GM19467 (cell line): Measurements from ENCODE around the gene RNF151.
"Not testable (repeated sequence)": the region's sequence is repeated elsewhere in the genome, so short reads cannot be mapped to it uniquely, and the experiment has no call there.

ENCODE experiments used
- ATAC-seq: cut with Tn5 transposase; IDR thresholded peaks from one replicate; pipeline ENCODE4 v1.9.1; 2021; ENCODE audit warnings: mild to moderate bottlenecking, moderate library complexity; ENCODE audit not compliant: unreplicated experiment

RNF151 gene

GRCh38 chr16:1938316-1938715, 28.3 kb upstream of the RNF151 start:
- ATAC-seq: no peak

GRCh38 chr16:1938910-1939309, 27.7 kb upstream of the RNF151 start:
- ATAC-seq: no peak

- not testable (repeated sequence) for ATAC-seq
Measured at GRCh38 chr16:1939833-1940232, 26.8 kb upstream of the RNF151 start.

DNA sequence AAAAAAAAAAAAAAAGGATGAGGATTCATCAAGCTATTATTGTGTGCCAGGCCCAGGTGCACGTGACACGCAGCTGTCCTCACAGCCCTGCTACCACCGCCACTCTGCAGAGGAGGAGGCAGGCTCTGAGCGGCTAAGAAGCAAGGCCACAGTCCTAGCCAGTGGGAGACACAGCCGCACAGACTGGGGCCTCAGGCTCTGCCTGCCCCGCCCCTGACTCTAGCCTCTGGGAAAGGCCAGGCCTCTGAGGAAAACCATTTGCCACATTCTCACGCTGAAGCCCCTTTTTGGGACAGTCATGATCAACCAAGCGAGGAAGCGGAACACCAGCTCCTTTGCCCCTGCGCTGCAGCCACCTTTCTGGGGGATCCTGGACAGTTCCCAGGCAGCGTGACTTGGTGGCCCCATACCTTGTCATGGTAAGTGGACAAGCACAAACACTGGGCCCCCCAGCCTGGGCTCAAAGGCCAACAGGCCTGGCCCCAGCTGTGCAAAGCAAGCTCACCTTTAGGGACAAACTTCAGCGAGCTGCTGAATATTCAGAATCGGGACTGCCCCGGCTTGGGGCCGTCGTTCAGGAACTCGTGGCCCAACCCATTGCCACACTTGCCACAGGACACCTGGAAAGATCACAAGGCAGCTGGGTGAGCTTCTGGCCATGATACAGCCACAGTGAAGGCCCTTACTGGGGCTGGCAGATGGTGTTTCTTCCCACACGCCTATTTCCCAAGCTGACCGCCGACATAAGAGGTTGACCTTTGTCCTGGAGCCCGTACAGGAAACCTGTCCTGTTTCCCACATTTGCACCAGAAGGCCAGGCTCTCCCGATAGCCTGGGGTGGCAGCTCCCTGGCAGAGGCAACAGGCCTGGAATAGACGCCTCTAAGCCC, 26.1 kb upstream of the RNF151 start:
- ATAC-seq: no peak

DNA sequence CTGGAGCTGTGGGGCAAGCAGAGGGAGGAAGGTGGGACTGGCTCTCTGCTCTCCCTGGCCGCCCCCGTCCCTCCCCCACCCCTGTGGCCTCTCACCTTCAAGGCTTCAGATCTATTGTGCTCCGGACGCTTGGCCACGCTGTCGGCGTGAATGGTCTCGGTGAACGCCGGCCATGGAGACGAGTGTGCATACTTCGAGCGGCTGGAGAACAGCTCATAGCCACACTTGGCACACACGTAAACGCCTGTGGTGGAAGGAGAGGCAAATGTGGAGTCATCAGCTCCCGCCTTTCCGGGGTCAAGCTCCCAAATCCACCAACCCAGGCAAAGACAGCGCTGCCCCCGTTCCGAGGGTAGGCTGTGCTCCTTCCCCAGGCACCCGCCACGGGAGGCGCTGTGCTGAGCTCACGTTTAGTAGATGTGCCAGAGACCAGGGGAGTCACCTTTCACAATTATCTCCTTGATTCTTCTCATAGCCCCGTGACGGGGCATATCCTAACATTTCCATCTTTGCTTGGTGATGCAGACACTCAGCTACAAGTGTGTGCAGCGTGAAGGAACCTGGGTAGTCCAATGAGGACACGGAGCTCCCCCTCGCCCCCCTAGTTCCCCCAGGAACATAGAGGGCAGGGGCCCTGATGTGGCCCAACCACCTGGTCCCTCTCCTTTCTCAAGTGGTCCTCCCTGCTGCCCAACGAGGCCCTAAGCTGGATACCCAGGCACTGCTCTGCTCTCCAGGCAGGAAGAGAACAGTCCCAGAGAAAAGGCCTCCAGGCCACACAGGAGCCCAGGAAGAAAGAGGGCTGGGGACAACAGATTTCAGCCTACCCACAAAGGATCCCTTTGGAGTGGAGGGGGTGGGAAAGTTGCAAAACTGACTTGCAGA, 25.3 kb upstream of the RNF151 start:
- no peak for ATAC-seq

DNA sequence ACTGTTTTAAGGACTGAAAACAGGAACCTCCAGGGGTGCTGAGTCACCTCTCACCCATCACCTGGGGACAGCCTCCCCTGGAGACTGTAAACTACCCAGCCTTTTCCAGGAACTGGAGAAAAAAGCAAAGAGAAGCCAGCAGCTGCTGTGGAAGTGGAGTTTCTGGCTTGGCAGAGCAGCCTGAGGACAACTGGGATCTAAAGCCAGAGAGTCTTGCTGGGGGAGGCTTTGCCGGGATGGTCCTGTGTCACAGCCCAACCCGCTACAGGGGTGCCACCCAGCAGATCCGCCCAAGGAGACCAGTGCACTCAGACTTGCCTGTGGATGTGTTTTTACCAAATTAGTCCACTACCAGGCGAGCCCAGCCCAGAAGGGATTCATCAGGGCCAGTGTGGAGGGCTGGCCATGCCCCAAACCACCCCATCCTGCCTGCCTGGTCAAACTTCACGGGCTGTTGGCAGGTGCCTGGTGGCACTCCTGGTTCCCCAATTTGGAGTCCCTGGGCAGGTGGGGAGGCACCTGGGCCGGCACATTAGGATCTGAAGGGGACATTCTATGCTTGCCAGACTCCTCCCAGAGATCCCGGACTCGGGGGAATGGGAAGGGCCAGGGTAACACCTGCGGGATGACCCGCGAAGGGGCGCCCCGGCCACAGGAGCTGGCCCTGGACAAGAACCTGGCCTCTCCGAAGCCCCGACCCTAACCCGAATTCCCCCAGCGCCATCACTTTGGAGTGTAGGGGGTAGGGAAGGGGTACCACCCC, 24.4 kb upstream of the RNF151 start:
- no peak for ATAC-seq

DNA sequence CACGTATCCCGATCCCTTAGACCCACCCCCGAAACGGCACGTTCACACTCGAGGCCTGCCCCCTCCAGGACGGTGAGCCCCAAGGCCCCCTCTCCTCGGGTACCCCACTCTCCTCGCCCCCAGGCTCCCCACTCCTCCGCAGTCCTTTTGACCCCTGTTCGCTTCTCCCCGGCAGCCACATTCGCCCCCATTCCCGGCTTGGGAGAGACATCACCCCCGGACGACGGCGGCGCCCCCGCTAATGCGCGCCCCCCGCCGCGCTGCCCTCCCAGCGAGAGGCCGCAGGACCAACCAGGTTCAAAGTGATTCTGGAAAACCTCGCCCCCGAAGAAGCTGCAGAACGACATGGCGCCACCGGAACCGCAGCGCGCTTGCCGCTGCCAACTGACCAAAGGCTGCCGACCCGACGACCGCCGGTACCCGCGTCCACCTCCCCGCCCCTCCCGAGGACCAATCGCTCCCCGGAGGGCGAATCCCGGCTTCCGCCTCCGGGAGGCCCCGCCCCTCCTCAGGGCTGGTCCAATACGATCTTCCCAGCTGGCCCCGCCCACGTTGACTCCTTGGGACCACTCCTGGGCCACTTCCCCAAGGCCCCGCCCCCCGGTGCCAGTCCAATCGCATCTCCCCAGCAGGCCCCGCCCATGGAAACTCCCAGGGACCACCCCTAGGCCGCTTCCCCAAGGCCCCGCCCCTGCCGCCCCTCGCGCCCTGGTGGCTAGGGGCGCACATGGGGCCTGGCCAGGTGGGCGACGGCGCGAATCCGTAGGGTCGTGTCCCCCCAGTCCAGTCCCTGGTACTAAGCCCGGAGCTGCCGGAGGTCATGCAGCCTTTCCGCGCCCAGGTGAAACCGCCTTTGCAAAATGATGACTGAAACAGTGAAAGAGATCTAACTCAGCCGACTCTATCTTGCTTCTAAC, 23.6 kb upstream of the RNF151 start, which contains the start of gene MSRB1:
MSRB1 (minus strand) TSS at position 390 of the 917 bp plus-strand sequence; CDS start at position 347, 43 bp downstream.
- peak; percentile 80 for ATAC-seq

GRCh38 chr16:1944612-1945199, 21.9 kb upstream of the RNF151 start:
- no peak for ATAC-seq

DNA sequence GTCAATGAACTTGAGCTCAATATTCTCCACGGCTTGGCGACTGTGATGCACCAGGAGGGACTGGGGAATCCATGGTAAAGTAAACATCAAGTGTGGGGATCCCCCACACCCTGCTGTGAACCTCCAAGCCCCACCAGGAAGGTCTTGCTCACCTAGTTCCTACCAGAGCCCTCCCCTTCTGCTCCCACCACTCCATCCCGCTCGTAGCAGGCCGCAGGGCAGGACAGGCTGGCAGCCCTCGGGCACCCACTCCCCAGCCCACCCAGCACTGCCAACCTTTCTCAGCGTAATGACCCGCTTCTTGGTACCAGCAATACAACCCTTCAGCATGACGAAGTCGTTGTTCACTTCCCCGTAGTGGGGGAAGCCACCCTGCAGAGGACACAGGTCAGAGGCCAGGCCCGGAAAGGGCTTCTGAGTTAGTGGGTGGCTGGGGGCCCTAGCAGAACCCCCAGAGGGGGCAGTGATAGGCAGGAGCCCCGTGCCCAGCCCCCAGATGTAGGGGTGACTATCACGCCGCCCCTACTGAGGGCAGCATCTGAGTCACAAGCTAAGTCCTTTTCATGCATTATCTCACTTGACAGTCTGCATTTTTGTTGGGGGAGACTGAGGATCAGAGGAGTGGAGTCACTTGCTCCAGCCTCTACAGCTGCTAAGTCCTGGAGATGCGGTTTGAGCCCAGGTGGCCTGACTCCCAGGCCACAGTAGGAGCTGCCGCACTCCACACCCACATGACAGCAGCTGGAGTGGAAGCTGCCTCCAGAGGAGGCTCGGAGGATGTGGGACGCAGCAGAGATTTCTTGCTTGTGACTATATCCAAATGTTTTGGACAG, 20.9 kb upstream of the RNF151 start:
- no peak for ATAC-seq

DNA sequence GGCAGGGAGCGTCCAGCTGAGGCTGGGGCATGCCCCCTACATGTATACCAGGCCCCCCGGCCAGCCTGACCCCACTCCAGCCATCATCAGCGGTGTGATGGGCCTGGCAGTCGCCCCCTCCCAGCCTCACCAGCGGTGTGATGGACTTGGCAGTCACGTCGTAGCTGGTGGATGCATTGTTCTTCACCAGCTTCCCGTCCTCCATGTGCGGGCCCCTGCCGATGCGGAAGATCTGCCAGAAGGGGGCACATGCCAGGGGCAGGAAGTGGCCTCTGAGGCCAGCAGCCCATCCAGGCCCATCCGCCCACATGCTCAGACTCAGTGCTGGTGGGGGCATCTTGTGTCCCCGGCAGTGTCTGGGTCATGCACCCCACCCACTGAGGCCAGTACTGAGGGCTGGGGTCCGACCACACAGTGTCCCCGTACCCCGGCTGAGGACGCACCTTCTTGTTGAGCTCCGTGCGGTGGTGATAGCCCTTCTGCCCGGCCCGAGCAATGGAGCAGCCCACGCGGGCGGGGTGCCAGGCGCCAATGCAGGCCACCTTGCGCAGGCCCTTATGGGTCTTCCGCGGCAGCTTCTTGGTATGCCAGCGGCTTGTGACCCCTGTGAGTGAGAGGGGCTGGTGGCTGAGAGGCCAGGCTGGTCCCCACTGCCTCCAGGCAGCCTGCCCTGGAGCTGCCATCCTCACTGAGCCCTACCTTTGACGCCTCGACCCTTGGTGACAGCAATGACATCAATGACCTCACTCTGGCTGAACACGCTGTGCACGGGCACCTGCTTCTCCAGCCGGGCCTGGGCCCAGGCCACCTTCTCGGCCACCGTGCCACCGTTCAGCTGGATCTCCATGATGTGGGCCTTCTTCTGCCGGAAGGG, 19.9 kb upstream of the RNF151 start:
- no peak for ATAC-seq

DNA sequence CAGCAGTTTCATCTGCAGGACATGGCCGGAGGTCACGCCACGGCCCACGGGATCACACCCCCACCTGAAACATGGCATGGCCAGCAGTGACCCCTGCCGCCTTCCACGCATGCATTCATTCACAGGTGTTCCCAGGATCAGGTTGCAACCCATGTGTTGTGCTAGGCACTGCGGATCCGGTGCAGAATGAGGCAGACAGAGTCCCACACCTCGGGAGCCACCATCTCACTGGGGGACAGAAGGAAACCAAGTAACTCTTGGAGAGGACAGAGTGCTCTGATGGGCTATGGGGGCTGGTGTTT, 19.3 kb upstream of the RNF151 start:
- no peak for ATAC-seq

DNA sequence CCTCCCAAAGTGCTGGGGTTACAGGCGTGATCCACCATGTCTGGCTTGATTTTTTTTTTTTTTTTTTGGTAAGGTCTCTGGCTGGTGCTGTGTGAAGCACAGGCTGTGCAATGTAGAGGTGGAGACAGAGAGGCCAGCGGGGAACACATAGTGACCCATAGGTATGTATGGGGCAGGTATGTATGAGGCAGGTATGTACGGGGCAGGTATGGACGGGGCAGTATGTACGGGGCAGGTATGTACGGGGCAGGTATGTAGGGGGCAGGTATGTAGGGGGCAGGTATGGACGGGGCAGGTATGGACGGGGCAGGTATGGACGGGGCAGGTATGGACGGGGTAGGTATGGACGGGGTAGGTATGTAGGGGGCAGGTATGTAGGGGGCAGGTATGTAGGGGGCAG, 17.1 kb upstream of the RNF151 start:
- ATAC-seq: no peak

DNA sequence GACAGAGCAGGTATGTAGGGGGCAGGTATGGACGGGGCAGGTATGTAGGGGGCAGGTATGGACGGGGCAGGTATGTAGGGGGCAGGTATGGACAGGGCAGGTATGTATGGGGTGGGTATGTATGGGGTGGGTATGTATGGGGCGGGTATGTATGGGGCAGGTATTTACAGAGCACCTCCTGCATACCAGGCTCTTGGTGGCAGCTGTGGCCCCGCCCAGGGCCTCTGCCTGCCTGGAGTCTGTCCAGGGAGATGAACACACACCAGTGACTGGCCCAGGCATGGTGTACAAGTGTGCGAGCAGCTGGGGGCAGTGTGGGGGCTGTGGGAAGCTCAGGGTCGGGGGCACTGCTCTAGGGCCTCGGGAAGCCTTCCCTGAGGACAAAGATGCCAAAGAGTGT, 16.6 kb upstream of the RNF151 start:
- no peak for ATAC-seq

DNA sequence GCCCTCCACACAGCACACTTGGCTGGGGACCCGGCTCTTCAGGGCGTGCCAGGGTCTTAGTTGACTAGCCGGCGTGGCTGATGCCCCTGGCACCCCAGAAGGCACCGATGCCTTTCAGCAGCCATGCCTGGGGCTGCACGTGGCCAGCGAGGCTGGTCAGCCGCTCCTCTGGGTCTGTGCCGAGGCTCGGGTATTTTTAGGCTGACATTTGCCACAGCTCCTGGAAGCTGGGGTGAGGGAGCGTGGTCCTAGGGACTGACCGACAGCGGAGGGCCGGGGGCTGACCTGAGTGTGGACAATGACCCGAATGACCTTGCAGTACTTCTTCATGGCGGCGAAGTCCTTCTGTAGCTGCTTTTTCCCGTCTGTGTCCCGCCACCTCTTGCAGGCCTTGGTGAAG, 16.1 kb upstream of the RNF151 start:
- no peak for ATAC-seq

DNA sequence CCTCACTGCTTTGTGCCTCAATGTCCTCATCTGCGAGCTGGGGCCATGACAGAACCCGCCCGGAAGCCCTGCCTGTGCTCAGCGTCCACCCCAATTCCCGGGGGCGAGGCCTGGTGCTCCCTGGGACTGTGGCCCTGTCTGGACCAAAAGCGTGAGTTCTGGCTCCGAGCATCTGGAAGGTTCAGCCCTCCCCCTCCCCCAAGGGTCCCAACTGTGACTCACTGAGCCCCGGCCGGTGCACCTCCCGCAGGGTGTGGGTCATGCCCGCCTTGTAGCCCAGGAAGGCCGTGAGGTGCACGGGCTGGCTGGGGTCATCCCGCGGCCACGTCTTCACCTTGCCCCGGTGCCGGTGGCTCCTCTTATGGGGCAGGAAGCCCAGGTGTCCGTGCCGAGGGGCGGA, 12.9 kb upstream of the RNF151 start:
- ATAC-seq: no peak

DNA sequence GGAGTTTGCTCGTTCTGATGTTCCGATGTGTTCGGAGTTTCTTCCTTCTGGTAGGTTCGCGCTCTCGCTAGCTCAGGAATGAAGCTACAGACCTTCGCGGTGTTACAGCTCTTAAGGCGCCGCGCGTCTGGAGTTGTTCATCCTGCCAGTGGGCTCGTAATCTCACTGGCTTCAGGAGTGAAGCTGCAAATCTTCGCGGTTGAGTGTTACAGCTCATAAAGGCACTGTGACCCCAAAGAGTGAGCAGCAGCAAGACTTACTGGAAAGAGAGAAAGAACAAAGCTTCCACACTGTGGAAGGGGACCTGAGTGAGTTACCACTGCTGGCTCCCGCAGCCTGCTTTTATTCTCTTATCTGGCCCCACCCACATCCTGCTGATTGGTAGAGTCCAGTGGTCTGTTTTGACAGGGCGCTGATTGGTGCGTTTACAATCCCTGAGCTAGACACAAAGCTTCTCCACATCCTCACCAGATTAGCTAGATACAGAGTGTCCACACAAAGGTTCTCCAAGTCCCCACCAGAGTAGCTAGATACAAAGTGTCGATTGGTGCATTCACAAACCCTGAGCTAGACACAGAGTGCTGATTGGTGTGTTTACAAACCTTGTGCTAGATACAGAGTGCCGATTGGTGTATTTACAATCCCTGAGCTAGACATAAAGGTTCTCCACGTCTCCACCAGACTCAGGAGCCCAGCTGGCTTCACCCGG, 9.1 kb upstream of the RNF151 start:
- not testable (repeated sequence) for ATAC-seq

GRCh38 chr16:1958143-1958491, 8.5 kb upstream of the RNF151 start:
- ATAC-seq: not testable (repeated sequence)
